SK-N-SH treated with all-trans-retinoic acid at 6 μM for 48 hours (cell line): ENCODE results near the gene WDR31.

Experiments
- ARNTL ChIP-seq: fragments of 450-650 bp; formaldehyde crosslinking; IDR thresholded peaks from 2 replicates; pipeline ENCODE4 v1.5.0; 2020; ENCODE audit warnings: low read depth, mild to moderate bottlenecking, moderate library complexity, borderline replicate concordance
- BACH2 ChIP-seq: fragments of 250-450 bp; sonication (Bioruptor Pico); IDR thresholded peaks from 2 replicates; pipeline ENCODE4 v1.9.0; 2021; ENCODE audit warnings: mild to moderate bottlenecking, borderline replicate concordance
- CREB5 ChIP-seq: fragments of 250-450 bp; sonication (Bioruptor Pico); IDR thresholded peaks from 2 replicates; pipeline ENCODE4 v1.5.1; 2020; ENCODE audit warnings: low read depth, mild to moderate bottlenecking, moderate library complexity
- CSDC2 ChIP-seq: fragments of 250-450 bp; sonication (Bioruptor Pico); IDR thresholded peaks from 2 replicates; pipeline ENCODE4 v1.5.0; 2020; ENCODE audit warnings: mild to moderate bottlenecking, moderate library complexity
- CSRNP3 ChIP-seq: fragments of 250-450 bp; sonication (Bioruptor Pico); IDR thresholded peaks from 2 replicates; pipeline ENCODE4 v1.5.1; 2021; ENCODE audit warnings: mild to moderate bottlenecking, moderate library complexity
- ESRRG ChIP-seq: fragments of 250-450 bp; sonication (Bioruptor Pico); IDR thresholded peaks from 2 replicates; pipeline ENCODE4 v1.6.1; 2021; ENCODE audit warnings: mild to moderate bottlenecking
- PATZ1 ChIP-seq: fragments of 250-450 bp; sonication (Bioruptor Pico); IDR thresholded peaks from 2 replicates; pipeline ENCODE4 v1.8.0; 2020; ENCODE audit warnings: mild to moderate bottlenecking, moderate library complexity, borderline replicate concordance
- POU6F1 ChIP-seq: fragments of 250-450 bp; sonication (Bioruptor Pico); IDR thresholded peaks from 2 replicates; pipeline ENCODE4 v1.8.0; 2021; ENCODE audit warnings: low read depth, mild to moderate bottlenecking, moderate library complexity, borderline replicate concordance
- SNAI2 ChIP-seq: fragments of 250-450 bp; sonication (Bioruptor Pico); IDR thresholded peaks from 2 replicates; pipeline ENCODE4 v1.5.0; 2020; ENCODE audit warnings: mild to moderate bottlenecking, moderate library complexity
- TCF4 ChIP-seq: fragments of 250-450 bp; sonication (Bioruptor Pico); IDR thresholded peaks from 2 replicates; pipeline ENCODE4 v1.8.0; 2021; ENCODE audit warnings: mild to moderate bottlenecking, moderate library complexity, borderline replicate concordance
- ZC3H10 ChIP-seq: fragments of 250-450 bp; sonication (Bioruptor Pico); IDR thresholded peaks from 2 replicates; pipeline ENCODE4 v1.5.1; 2021; ENCODE audit warnings: mild to moderate bottlenecking, moderate library complexity
- ZFP3 ChIP-seq: fragments of 250-450 bp; sonication (Bioruptor Pico); IDR thresholded peaks from 2 replicates; pipeline ENCODE4 v1.5.0; 2020; ENCODE audit warnings: mild to moderate bottlenecking, moderate library complexity
- ZNF565 ChIP-seq: fragments of 450-650 bp; formaldehyde crosslinking; conservative IDR thresholded peaks from 2 replicates; pipeline ENCODE4 v1.5.0; 2020; ENCODE audit warnings: low read depth, mild to moderate bottlenecking, moderate library complexity

- peak; percentile 96 for TF ChIP-seq ZFP3 (CRISPR knock-in tag)
- TF ChIP-seq BACH2 (CRISPR knock-in tag) = no peak
- TF ChIP-seq PATZ1 (CRISPR knock-in tag) = peak; percentile 67; the same call in 1 of the 2 replicates
- TF ChIP-seq ZC3H10 (CRISPR knock-in tag) = no peak
- no peak for TF ChIP-seq SNAI2 (CRISPR knock-in tag)
- TF ChIP-seq CREB5 (CRISPR knock-in tag) = no peak
- no peak for TF ChIP-seq ZNF565 (CRISPR knock-in tag)
- TF ChIP-seq ARNTL = 0 out of 2 replicates have a peak, but pooled peaks have one; percentile 13
- no peak for TF ChIP-seq POU6F1 (CRISPR knock-in tag)
- TF ChIP-seq ESRRG = no peak
- no peak for TF ChIP-seq TCF4 (CRISPR knock-in tag)
- no peak for TF ChIP-seq CSDC2 (CRISPR knock-in tag)
- TF ChIP-seq CSRNP3 (CRISPR knock-in tag) = no peak
Measured at GRCh38 chr9:113340011-113340699, at the start of gene WDR31.
